GM13977 (cell line): ENCODE results near the gene PMAIP1.

Source experiments
- DNase-seq: peaks from one replicate; pipeline ENCODE4 v3.0.0; 2012; ENCODE audit warnings: low spot score
- in situ Hi-C: fragments of 300-500 bp; cut with MboI; formaldehyde crosslinking; loops from one replicate; pipeline ENCODE4 v1.12.0; 2022; ENCODE audit warnings: low sequenced_read_pairs, low pct_unique_long_range_greater_than_20kb, mixed read lengths, inconsistent platforms; ENCODE audit not compliant: unreplicated experiment
- TF ChIP-seq, protein P1 (sequence below): IDR thresholded peaks from 2 replicates; pipeline ENCODE4 v1.5.1; 2012; ENCODE audit warnings: mild to moderate bottlenecking, control low read depth; ENCODE audit not compliant: insufficient read depth; ENCODE audit errors: extremely low read depth, missing control alignments

The PMAIP1 gene

DNA sequence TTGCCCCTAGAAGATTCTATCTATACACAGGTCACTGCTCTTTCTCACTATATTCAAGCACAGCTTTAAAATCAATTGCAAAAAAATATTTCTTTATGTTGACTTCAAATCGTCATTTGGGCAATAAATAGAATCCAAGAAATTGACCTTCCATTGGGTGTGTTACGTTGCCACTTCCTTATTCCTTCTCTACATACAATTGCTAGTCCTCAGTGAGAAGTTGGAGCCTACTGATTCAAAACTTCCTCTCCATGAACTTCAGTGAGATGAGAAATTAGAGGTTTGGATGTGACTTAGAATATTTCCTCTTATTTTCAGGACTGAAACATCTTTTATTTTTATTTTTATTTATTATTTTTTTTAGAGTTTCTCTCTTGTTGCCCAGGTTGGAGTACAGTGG, 40.3 kb downstream of the PMAIP1 start:
- TF ChIP-seq, protein P1, sequence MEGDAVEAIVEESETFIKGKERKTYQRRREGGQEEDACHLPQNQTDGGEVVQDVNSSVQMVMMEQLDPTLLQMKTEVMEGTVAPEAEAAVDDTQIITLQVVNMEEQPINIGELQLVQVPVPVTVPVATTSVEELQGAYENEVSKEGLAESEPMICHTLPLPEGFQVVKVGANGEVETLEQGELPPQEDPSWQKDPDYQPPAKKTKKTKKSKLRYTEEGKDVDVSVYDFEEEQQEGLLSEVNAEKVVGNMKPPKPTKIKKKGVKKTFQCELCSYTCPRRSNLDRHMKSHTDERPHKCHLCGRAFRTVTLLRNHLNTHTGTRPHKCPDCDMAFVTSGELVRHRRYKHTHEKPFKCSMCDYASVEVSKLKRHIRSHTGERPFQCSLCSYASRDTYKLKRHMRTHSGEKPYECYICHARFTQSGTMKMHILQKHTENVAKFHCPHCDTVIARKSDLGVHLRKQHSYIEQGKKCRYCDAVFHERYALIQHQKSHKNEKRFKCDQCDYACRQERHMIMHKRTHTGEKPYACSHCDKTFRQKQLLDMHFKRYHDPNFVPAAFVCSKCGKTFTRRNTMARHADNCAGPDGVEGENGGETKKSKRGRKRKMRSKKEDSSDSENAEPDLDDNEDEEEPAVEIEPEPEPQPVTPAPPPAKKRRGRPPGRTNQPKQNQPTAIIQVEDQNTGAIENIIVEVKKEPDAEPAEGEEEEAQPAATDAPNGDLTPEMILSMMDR, result no peak
- in situ Hi-C loops, result no loop called here
- DNase-seq, result no peak

DNA sequence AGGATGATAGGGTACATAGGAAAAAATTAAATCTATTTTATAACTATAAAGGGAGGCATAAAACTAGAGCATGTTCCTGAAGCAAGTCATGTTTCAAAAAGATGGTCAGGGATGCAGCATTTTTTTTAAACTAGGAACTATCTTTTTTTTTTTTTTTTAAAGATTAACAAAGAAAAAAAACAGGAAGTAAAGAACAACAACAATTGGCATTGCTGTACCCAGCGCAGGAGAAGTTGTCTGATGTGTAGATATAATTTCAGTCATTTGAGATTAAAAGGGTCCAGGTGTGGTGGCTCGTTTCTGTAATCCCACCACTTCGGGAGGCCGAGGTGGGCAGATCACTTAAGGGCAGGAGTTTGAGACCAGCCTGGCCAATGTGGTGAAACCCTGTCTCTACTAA, 41.5 kb downstream of the PMAIP1 start:
- TF ChIP-seq, protein P1, result no peak
- DNase-seq, result no peak
- in situ Hi-C loops, result no loop called here

DNA sequence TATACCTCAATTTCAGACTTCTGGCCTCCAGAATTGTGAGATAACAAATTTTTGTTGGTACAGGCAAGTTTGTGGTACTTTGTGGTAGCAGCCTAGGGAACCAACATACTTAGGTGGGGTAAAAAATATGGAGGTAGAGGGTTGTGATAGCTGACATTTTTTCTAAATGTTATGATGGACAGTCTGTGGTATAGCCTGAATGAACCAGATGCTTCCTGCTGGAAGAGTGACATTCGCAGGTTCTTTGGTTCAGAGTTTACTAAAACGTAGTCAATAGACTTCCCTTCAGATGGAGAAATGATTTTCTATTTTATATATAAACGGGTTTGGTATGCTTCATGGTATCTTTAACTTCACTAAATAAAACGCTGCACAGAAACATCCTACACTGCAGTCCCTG, 42.8 kb downstream of the PMAIP1 start:
- in situ Hi-C loops, result no loop called here
- TF ChIP-seq, protein P1, result no peak
- no peak for DNase-seq

DNA sequence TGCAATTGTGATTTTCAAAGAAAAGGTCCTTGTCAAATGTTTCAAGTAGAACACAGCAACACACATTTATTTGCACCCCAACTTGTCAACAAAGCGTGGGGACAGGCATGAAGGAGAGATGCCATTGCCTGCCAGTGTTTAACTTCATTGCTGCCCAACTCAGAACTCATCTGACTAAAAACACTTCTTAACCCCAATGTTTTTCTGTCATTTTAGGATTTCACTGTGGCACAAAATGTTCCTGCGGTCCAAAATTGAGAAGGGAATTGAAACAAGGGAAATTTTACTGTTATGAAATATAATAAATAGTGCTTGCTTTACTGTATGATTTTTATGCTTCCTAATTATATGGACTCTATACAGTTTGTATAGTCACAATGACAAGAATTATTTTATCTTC, 45.7 kb downstream of the PMAIP1 start:
- TF ChIP-seq, protein P1, result no peak
- no peak for DNase-seq
- in situ Hi-C loops, result no loop called here

DNA sequence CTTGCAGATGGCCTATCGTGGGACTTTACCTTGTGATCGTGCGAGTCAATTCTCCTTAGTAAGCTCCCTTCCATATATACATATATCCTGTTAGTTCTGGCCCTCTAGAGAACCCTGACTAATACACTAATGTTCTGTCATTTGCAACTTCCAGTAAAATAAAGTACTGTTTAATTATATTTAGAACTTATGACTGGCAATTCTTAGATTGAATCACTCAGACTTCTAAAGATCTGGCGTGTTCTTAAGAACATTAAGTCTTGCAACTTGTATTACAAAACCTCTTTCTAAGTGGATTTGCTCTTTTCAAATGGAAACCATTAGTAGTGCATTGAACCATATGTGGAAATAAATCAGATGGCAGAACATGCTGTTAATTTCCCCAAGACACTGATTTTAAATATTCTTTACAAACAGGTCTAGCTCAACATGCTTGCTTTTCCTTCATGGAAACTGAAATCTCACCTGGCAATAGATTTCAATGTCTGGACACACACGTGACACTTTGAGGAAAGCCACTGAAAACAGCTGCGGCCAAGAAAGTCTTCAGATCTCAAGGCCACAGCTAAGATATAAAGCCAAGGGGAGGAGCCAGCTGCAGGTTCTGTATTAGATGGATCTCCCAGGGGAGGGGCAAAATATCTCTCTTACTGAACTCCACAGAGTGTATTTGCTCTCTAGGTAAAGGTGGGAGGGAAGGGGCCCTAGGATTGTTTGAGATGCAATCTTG, 50.6 kb downstream of the PMAIP1 start:
- DNase-seq, result no peak
- in situ Hi-C loops, result no loop called here
- TF ChIP-seq, protein P1, result no peak

DNA sequence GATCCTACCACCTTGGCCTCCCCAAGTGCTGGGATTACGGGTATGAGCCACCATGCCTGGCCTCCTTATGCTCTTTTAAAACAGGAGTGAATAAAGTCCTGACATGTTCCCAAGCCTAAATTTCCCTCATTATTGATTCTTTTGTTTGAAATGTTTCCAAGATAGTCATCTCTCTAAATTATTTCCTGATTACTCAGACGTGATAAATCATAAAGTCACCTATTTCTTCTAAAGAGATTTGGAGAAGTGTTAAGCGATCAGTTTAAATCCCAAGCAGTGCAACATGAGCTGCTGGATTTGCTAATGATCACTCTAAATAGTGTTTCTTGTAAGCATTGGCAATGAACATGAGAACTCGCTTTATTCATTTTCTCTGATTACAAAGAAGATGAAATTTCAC, 51.8 kb downstream of the PMAIP1 start:
- TF ChIP-seq, protein P1, result no peak
- no peak for DNase-seq
- in situ Hi-C loops, result no loop called here
